Keratinocyte (primary cell): ENCODE measurements around the gene SLC34A3. TPM values are rescaled to one million over a fixed set of nuclear protein-coding genes. Genes with fewer than 3 reads are reported as not detected.

Experiments used
- DNase-seq: peaks from one replicate; pipeline ENCODE4 v3.0.0-alpha.2; 2011; ENCODE audit warnings: low read depth, missing footprints, low spot score
- FAIRE-seq: peaks from 2 replicates; lab custom pipeline; 2011; peaks lifted over from hg19 to GRCh38; lab: Jason Lieb, UNC
- H2AFZ ChIP-seq: 2 replicates; pipeline ENCODE4 v1.6.0; 2012; ENCODE audit warnings: low read length, control low read depth, inconsistent platforms; ENCODE audit not compliant: control insufficient read depth
- H3K27ac ChIP-seq: 2 replicates; pipeline ENCODE4 v1.5.1; 2011; ENCODE audit warnings: low read length; ENCODE audit not compliant: control insufficient read depth, insufficient read depth
- H3K27me3 ChIP-seq: 3 replicates; pipeline ENCODE4 v1.6.0; 2011; ENCODE audit warnings: low read length; ENCODE audit not compliant: control insufficient read depth, insufficient read depth; ENCODE audit errors: extremely low read depth
- H3K36me3 ChIP-seq, 2 experiments: 2 replicates in 1 of 2; 3 replicates in 1 of 2; pipeline ENCODE4 v1.5.1; 2011; ENCODE audit warnings: low read length in 2 of 2, mild to moderate bottlenecking in 1 of 2; ENCODE audit not compliant: control insufficient read depth in 2 of 2, insufficient read depth in 2 of 2; ENCODE audit errors: extremely low read depth in 1 of 2
- H3K4me1 ChIP-seq: 3 replicates; pipeline ENCODE4 v1.5.1; 2011; ENCODE audit warnings: low read length; ENCODE audit not compliant: control insufficient read depth, insufficient read depth; ENCODE audit errors: extremely low read depth
- H3K4me2 ChIP-seq: 3 replicates; pipeline ENCODE4 v1.6.0; 2011; ENCODE audit warnings: low read depth, low read length; ENCODE audit not compliant: control insufficient read depth, insufficient read depth; ENCODE audit errors: extremely low read depth
- H3K4me3 ChIP-seq, 3 experiments: fragments of 200-600 bp in 1 of 3; sonication (generic) in 1 of 3; 2 replicates in 2 of 3; 3 replicates in 1 of 3; pipeline ENCODE4 v1.5.1; 2011 to 2016; ENCODE audit warnings: low read length in 3 of 3, mild to moderate bottlenecking in 3 of 3, control low read depth in 2 of 3, inconsistent platforms in 1 of 3, low read depth in 1 of 3, mixed read lengths in 1 of 3, mixed run types in 1 of 3, moderate library complexity in 1 of 3; ENCODE audit not compliant: control insufficient read depth in 2 of 3, insufficient read depth in 2 of 3; ENCODE audit errors: extremely low read depth in 1 of 3
- H3K79me2 ChIP-seq: 2 replicates; pipeline ENCODE4 v1.6.0; 2012; ENCODE audit warnings: low read length; ENCODE audit not compliant: control insufficient read depth, insufficient read depth
- H3K9ac ChIP-seq: 3 replicates; pipeline ENCODE4 v1.6.0; 2011; ENCODE audit warnings: low read length; ENCODE audit not compliant: control insufficient read depth, insufficient read depth; ENCODE audit errors: extremely low read depth
- H3K9me1 ChIP-seq: 3 replicates; pipeline ENCODE4 v1.6.0; 2011; ENCODE audit warnings: low read length; ENCODE audit not compliant: control insufficient read depth, insufficient read depth; ENCODE audit errors: extremely low read depth
- H3K9me3 ChIP-seq: 2 replicates; pipeline ENCODE4 v1.5.1; 2012; ENCODE audit warnings: low read depth, low read length; ENCODE audit not compliant: control insufficient read depth
- H4K20me1 ChIP-seq: 3 replicates; pipeline ENCODE4 v1.6.0; 2011; ENCODE audit warnings: low read length; ENCODE audit not compliant: control insufficient read depth, insufficient read depth; ENCODE audit errors: extremely low read depth
- CTCF ChIP-seq, 3 experiments: IDR thresholded peaks in 1 of 3; conservative IDR thresholded peaks in 1 of 3; optimal IDR thresholded peaks in 1 of 3; 2 replicates in 2 of 3; 3 replicates in 1 of 3; pipeline versions ENCODE3 to v1.5.1; 2011; ENCODE audit warnings: low read length in 3 of 3, mild to moderate bottlenecking in 3 of 3, moderate library complexity in 2 of 3, control low read depth in 1 of 3, inconsistent platforms in 1 of 3; ENCODE audit not compliant: insufficient read depth in 2 of 3; ENCODE audit errors: extremely low read depth in 1 of 3
- EZH2 ChIP-seq: IDR thresholded peaks from one replicate; pipeline ENCODE4 v1.6.1; 2012; ENCODE audit warnings: inconsistent platforms, mild to moderate bottlenecking, low read length, moderate library complexity
- dilution Hi-C: fragments of 300-500 bp; cut with MboI; formaldehyde crosslinking; loops from one replicate; pipeline ENCODE4 v1.7.0; 2020; ENCODE audit warnings: low sequenced_read_pairs; ENCODE audit not compliant: extremely low pct_ligation_motif_present
- polyA plus RNA-seq, 5 experiments: library from polyadenylated mRNA; depleted of rRNA in 3 of 5; stranded (reverse) in 3 of 5; stranded (forward) in 1 of 5; unstranded in 1 of 5; fragments of >200 nt; gene quantifications; 1 replicate in 1 of 5; 2 replicates in 3 of 5; 3 replicates in 1 of 5; pipeline versions ENCODE4 v1.2.1 to v1.2.3, GENCODE V29; 2011 to 2012; ENCODE audit warnings: missing spikeins in 2 of 5, low read depth in 1 of 5, low replicate concordance in 1 of 5

Gene SLC34A3
- polyA plus RNA-seq, 1 donor (not counting 4 experiments of a cell fraction or from before 2014, with no cell fraction given), result not detected

- Histone ChIP-seq H3K9ac (no peak overlapping the region), H3K4me2 (no peak overlapping the region), H3K4me1 (peaks cover 43% of the 10 kb centered on the region), H3K9me3 (no peaks in the 10 kb centered on the region), H3K79me2 (no peaks in the 10 kb centered on the region), H3K4me3 (no peak overlapping the region), H2AFZ (no peak overlapping the region), H3K27me3 (no peaks in the 10 kb centered on the region), H3K9me1 (no peaks in the 10 kb centered on the region), H4K20me1 (no peaks in the 10 kb centered on the region), H3K27ac (no peak overlapping the region), H3K36me3 (peaks cover 2 to 5% of the 10 kb centered on the region in 2 experiments)
- dilution Hi-C loops, result no loop called here
- no peak for TF ChIP-seq CTCF (optimal IDR thresholded peaks at IDR 0.05 in 1 of 3, IDR thresholded peaks at IDR 0.05 in 1 of 3, conservative IDR thresholded peaks at IDR 0.05 in 1 of 3; ENCODE audit: extremely low read depth in 1 of 3, insufficient read depth in 2 of 3, low read length in 3 of 3)
- no peak for TF ChIP-seq EZH2
- no peak for DNase-seq
- no peak for FAIRE-seq
Measured at GRCh38 chr9:137221095-137221505, 9.6 kb upstream of the SLC34A3 start.

GRCh38 chr9:137221506-137222111 is 9.1 kb upstream of the SLC34A3 start:
- no peak overlapping the region for H2AFZ ChIP-seq
- H3K4me3 ChIP-seq, result no peak overlapping the region
- H3K9ac ChIP-seq, result no peak overlapping the region
- TF ChIP-seq EZH2 (no peak), CTCF (optimal IDR thresholded peaks at IDR 0.05 in 1 of 3, IDR thresholded peaks at IDR 0.05 in 1 of 3, conservative IDR thresholded peaks at IDR 0.05 in 1 of 3; ENCODE audit: extremely low read depth in 1 of 3, insufficient read depth in 2 of 3, low read length in 3 of 3) (no peak)
- no peaks in the 10 kb centered on the region for H3K27me3 ChIP-seq
- dilution Hi-C loops, result no loop called here
- H3K9me1 ChIP-seq, result no peaks in the 10 kb centered on the region
- no peak overlapping the region for H3K27ac ChIP-seq
- no peaks in the 10 kb centered on the region for H4K20me1 ChIP-seq
- peaks cover 48% of the 10 kb centered on the region for H3K4me1 ChIP-seq
- peaks cover 0 to 2% of the 10 kb centered on the region in 2 experiments for H3K36me3 ChIP-seq
- no peak for FAIRE-seq
- no peak overlapping the region for H3K4me2 ChIP-seq
- DNase-seq, result no peak
- no peaks in the 10 kb centered on the region for H3K79me2 ChIP-seq
- no peaks in the 10 kb centered on the region for H3K9me3 ChIP-seq
